ENCODE measurements around the gene ECI1.
"Not testable (repeated sequence)": the region's sequence is repeated elsewhere in the genome, so short reads cannot be mapped to it uniquely, and the experiment has no call there.

ECI1 gene

GRCh38 chr16:2266887-2267286, 15.5 kb upstream of the ECI1 start:
- Histone ChIP-seq H3K9ac (ENCODE audit: low read depth, low read length, poor library complexity, severe bottlenecking) (peak overlapping the region; percentile 79), H4K20me1 (ENCODE audit: insufficient read depth, low read length, poor library complexity, severe bottlenecking) (peaks cover 21% of the 10 kb centered on the region), H3K4me3 (ENCODE audit: low read length, poor library complexity, severe bottlenecking) (peak overlapping the region; percentile 82), H3K36me3 (ENCODE audit: insufficient read depth, low read length) (peaks cover 17% of the 10 kb centered on the region; the same call in 1 of the 2 replicates), H3K79me2 (ENCODE audit: insufficient read depth, low read length) (peaks cover 69% of the 10 kb centered on the region), H3K4me2 (ENCODE audit: low read depth, low read length, poor library complexity, severe bottlenecking) (peak overlapping the region; percentile 76)
- not testable (repeated sequence) for H2AFZ ChIP-seq (ENCODE audit: low read length); H3K27me3 ChIP-seq (ENCODE audit: insufficient read depth, low read length, poor library complexity, severe bottlenecking); H3K4me1 ChIP-seq (ENCODE audit: insufficient read depth, low read length, poor library complexity, severe bottlenecking); H3K9me2 ChIP-seq (replicated peaks; ENCODE audit: low read depth, low read length); H3K9me3 ChIP-seq (ENCODE audit: insufficient read depth, low read depth, low read length); H3F3A ChIP-seq (ENCODE audit: low read depth)

GRCh38 chr16:2263026-2263425, 11.6 kb upstream of the ECI1 start:
- Histone ChIP-seq H3K79me2 (ENCODE audit: insufficient read depth, low read length) (peaks cover 80% of the 10 kb centered on the region), H3K36me3 (ENCODE audit: insufficient read depth, low read length) (peaks cover 37% of the 10 kb centered on the region; the same call in 1 of the 2 replicates), H4K20me1 (ENCODE audit: insufficient read depth, low read length, poor library complexity, severe bottlenecking) (peaks cover 18% of the 10 kb centered on the region)
- not testable (repeated sequence) for H3K4me1 ChIP-seq (ENCODE audit: insufficient read depth, low read length, poor library complexity, severe bottlenecking); H3K27me3 ChIP-seq (ENCODE audit: insufficient read depth, low read length, poor library complexity, severe bottlenecking); H3K9me3 ChIP-seq (ENCODE audit: insufficient read depth, low read depth, low read length); H3K9ac ChIP-seq (ENCODE audit: low read depth, low read length, poor library complexity, severe bottlenecking); H3K4me3 ChIP-seq (ENCODE audit: low read length, poor library complexity, severe bottlenecking); H2AFZ ChIP-seq (ENCODE audit: low read length); H3K4me2 ChIP-seq (ENCODE audit: low read depth, low read length, poor library complexity, severe bottlenecking); H3F3A ChIP-seq (ENCODE audit: low read depth); H3K9me2 ChIP-seq (replicated peaks; ENCODE audit: low read depth, low read length)

- Histone ChIP-seq H3K9ac (ENCODE audit: low read depth, low read length, poor library complexity, severe bottlenecking) (no peak overlapping the region), H3F3A (ENCODE audit: low read depth) (no peaks in the 10 kb centered on the region), H3K4me3 (ENCODE audit: low read length, poor library complexity, severe bottlenecking) (no peak overlapping the region), H3K9me2 (replicated peaks; ENCODE audit: low read depth, low read length) (no peaks in the 10 kb centered on the region), H3K4me2 (ENCODE audit: low read depth, low read length, poor library complexity, severe bottlenecking) (no peak overlapping the region), H3K9me3 (ENCODE audit: insufficient read depth, low read depth, low read length) (no peaks in the 10 kb centered on the region), H2AFZ (ENCODE audit: low read length) (no peak overlapping the region), H3K79me2 (ENCODE audit: insufficient read depth, low read length) (peaks cover 60% of the 10 kb centered on the region), H3K4me1 (ENCODE audit: insufficient read depth, low read length, poor library complexity, severe bottlenecking) (no peaks in the 10 kb centered on the region), H3K36me3 (ENCODE audit: insufficient read depth, low read length) (peaks cover 65% of the 10 kb centered on the region; the same call in 1 of the 2 replicates), H3K27me3 (ENCODE audit: insufficient read depth, low read length, poor library complexity, severe bottlenecking) (no peaks in the 10 kb centered on the region), H4K20me1 (ENCODE audit: insufficient read depth, low read length, poor library complexity, severe bottlenecking) (peaks cover 10% of the 10 kb centered on the region)
- no peak for TF ChIP-seq EZH2phosphoT487 (IDR thresholded peaks at IDR 0.05; ENCODE audit: borderline replicate concordance)
- TF ChIP-seq CTCF (conservative IDR thresholded peaks at IDR 0.05; ENCODE audit: low read length) = no peak
Observed at GRCh38 chr16:2260250-2260649, 8.9 kb upstream of the ECI1 start.

- H3K9ac ChIP-seq (ENCODE audit: low read depth, low read length, poor library complexity, severe bottlenecking); H3K27me3 ChIP-seq (ENCODE audit: insufficient read depth, low read length, poor library complexity, severe bottlenecking); H3K9me2 ChIP-seq (replicated peaks; ENCODE audit: low read depth, low read length); H4K20me1 ChIP-seq (ENCODE audit: insufficient read depth, low read length, poor library complexity, severe bottlenecking); H3K4me3 ChIP-seq (ENCODE audit: low read length, poor library complexity, severe bottlenecking); H3K4me1 ChIP-seq (ENCODE audit: insufficient read depth, low read length, poor library complexity, severe bottlenecking); H3K9me3 ChIP-seq (ENCODE audit: insufficient read depth, low read depth, low read length); H2AFZ ChIP-seq (ENCODE audit: low read length); H3F3A ChIP-seq (ENCODE audit: low read depth); H3K4me2 ChIP-seq (ENCODE audit: low read depth, low read length, poor library complexity, severe bottlenecking): not testable (repeated sequence)
- Histone ChIP-seq H3K79me2 (ENCODE audit: insufficient read depth, low read length) (peaks cover 42% of the 10 kb centered on the region), H3K36me3 (ENCODE audit: insufficient read depth, low read length) (peaks cover 67% of the 10 kb centered on the region; the same call in 1 of the 2 replicates)
Observed at GRCh38 chr16:2258530-2258929, 7.1 kb upstream of the ECI1 start.

- Histone ChIP-seq H3K4me3 (ENCODE audit: low read length, poor library complexity, severe bottlenecking) (no peak overlapping the region), H3F3A (ENCODE audit: low read depth) (no peaks in the 10 kb centered on the region), H2AFZ (ENCODE audit: low read length) (no peak overlapping the region), H3K36me3 (ENCODE audit: insufficient read depth, low read length) (peaks cover 61% of the 10 kb centered on the region; the same call in 1 of the 2 replicates), H3K9me2 (replicated peaks; ENCODE audit: low read depth, low read length) (no peaks in the 10 kb centered on the region), H4K20me1 (ENCODE audit: insufficient read depth, low read length, poor library complexity, severe bottlenecking) (no peaks in the 10 kb centered on the region), H3K4me1 (ENCODE audit: insufficient read depth, low read length, poor library complexity, severe bottlenecking) (no peaks in the 10 kb centered on the region), H3K4me2 (ENCODE audit: low read depth, low read length, poor library complexity, severe bottlenecking) (no peak overlapping the region), H3K9ac (ENCODE audit: low read depth, low read length, poor library complexity, severe bottlenecking) (no peak overlapping the region), H3K27me3 (ENCODE audit: insufficient read depth, low read length, poor library complexity, severe bottlenecking) (no peaks in the 10 kb centered on the region), H3K9me3 (ENCODE audit: insufficient read depth, low read depth, low read length) (no peaks in the 10 kb centered on the region), H3K79me2 (ENCODE audit: insufficient read depth, low read length) (peaks cover 35% of the 10 kb centered on the region; the same call in 1 of the 2 replicates)
- TF ChIP-seq CTCF (conservative IDR thresholded peaks at IDR 0.05; ENCODE audit: low read length) = no peak
- TF ChIP-seq EZH2phosphoT487 (IDR thresholded peaks at IDR 0.05; ENCODE audit: borderline replicate concordance) = no peak
Observed at GRCh38 chr16:2257726-2258125, 6.3 kb upstream of the ECI1 start.
